Loucy (cell line): ENCODE measurements around the gene TPCN2.
"Not testable (repeated sequence)": the region's sequence is repeated elsewhere in the genome, so short reads cannot be mapped to it uniquely, and the experiment has no call there.

ENCODE experiments used
- H2AFZ ChIP-seq: fragments of 200-600 bp; sonication (generic); 2 replicates; pipeline ENCODE4 v1.6.0; 2016; ENCODE audit warnings: antibody characterized with exemption, mild to moderate bottlenecking, low read length, moderate library complexity
- H3F3A ChIP-seq: fragments of 200-600 bp; 2 replicates; pipeline ENCODE4 v1.6.0; 2016; ENCODE audit warnings: antibody characterized with exemption, low read depth, mild to moderate bottlenecking
- H3K27me3 ChIP-seq: fragments of 200-600 bp; sonication (generic); 2 replicates; pipeline ENCODE4 v1.6.1; 2014; ENCODE audit warnings: low read length, mild to moderate bottlenecking; ENCODE audit not compliant: insufficient read depth, poor library complexity, severe bottlenecking
- H3K36me3 ChIP-seq: fragments of 200-600 bp; sonication (generic); 2 replicates; pipeline ENCODE4 v1.6.1; 2016; ENCODE audit warnings: low read length; ENCODE audit not compliant: insufficient read depth
- H3K4me1 ChIP-seq: fragments of 200-600 bp; sonication (generic); 2 replicates; pipeline ENCODE4 v1.5.1; 2014; ENCODE audit warnings: low read length, mild to moderate bottlenecking; ENCODE audit not compliant: insufficient read depth, poor library complexity, severe bottlenecking
- H3K4me2 ChIP-seq: fragments of 200-600 bp; sonication (generic); 2 replicates; pipeline ENCODE4 v1.6.0; 2014; ENCODE audit warnings: antibody characterized with exemption, low read length, low read depth, mild to moderate bottlenecking; ENCODE audit not compliant: poor library complexity, severe bottlenecking
- H3K4me3 ChIP-seq: fragments of 200-600 bp; sonication (generic); 2 replicates; pipeline ENCODE4 v1.5.1; 2014; ENCODE audit warnings: low read length, mild to moderate bottlenecking, mixed read lengths; ENCODE audit not compliant: poor library complexity, severe bottlenecking
- H3K79me2 ChIP-seq: fragments of 200-600 bp; sonication (generic); 2 replicates; pipeline ENCODE4 v1.6.1; 2014; ENCODE audit warnings: low read length; ENCODE audit not compliant: insufficient read depth
- H3K9ac ChIP-seq: fragments of 200-600 bp; sonication (generic); 2 replicates; pipeline ENCODE4 v1.6.0; 2014; ENCODE audit warnings: mild to moderate bottlenecking, low read depth, low read length, moderate library complexity; ENCODE audit not compliant: poor library complexity, severe bottlenecking
- H3K9me2 ChIP-seq: fragments of 200-600 bp; sonication (generic); replicated peaks from 2 replicates; pipeline ENCODE4 v1.6.1; 2016; ENCODE audit warnings: low read depth, low read length, mixed read lengths
- H3K9me3 ChIP-seq: fragments of 200-600 bp; sonication (generic); 2 replicates; pipeline ENCODE4 v1.6.1; 2014; ENCODE audit warnings: mild to moderate bottlenecking, antibody characterized with exemption, low read length, low read depth; ENCODE audit not compliant: insufficient read depth
- H4K20me1 ChIP-seq: fragments of 200-600 bp; sonication (generic); 2 replicates; pipeline ENCODE4 v1.6.0; 2014; ENCODE audit warnings: antibody characterized with exemption, low read length, mild to moderate bottlenecking; ENCODE audit not compliant: insufficient read depth, poor library complexity, severe bottlenecking
- CTCF ChIP-seq: fragments of 200-600 bp; sonication (generic); conservative IDR thresholded peaks from 2 replicates; pipeline ENCODE4 v1.5.1; 2014; ENCODE audit warnings: mild to moderate bottlenecking, antibody characterized with exemption, low read length
- EZH2phosphoT487 ChIP-seq: fragments of 200-600 bp; IDR thresholded peaks from 2 replicates; pipeline ENCODE4 v1.6.1; 2018; ENCODE audit warnings: antibody characterized with exemption, mild to moderate bottlenecking, moderate library complexity, borderline replicate concordance

The TPCN2 gene

GRCh38 chr11:69145050-69145380 is 96.3 kb downstream of the TPCN2 start:
- H3K9me3 ChIP-seq, result peaks cover 4% of the 10 kb centered on the region; the same call in 1 of the 2 replicates
- H3K4me2 ChIP-seq, result no peak overlapping the region
- H2AFZ ChIP-seq, result no peak overlapping the region
- H3K36me3 ChIP-seq, result no peaks in the 10 kb centered on the region
- H3K4me1 ChIP-seq, result no peaks in the 10 kb centered on the region
- TF ChIP-seq CTCF (no peak), EZH2phosphoT487 (no peak)
- no peaks in the 10 kb centered on the region for H3K9me2 ChIP-seq
- H3K27me3 ChIP-seq, result no peaks in the 10 kb centered on the region
- H3K4me3 ChIP-seq, result no peak overlapping the region
- no peak overlapping the region for H3K9ac ChIP-seq
- no peaks in the 10 kb centered on the region for H4K20me1 ChIP-seq
- no peaks in the 10 kb centered on the region for H3F3A ChIP-seq
- no peaks in the 10 kb centered on the region for H3K79me2 ChIP-seq

GRCh38 chr11:69148377-69148762 is 99.6 kb downstream of the TPCN2 start:
- H3K4me2 ChIP-seq, result no peak overlapping the region

GRCh38 chr11:69148806-69149205 is 100.1 kb downstream of the TPCN2 start:
- Histone ChIP-seq H3K9me2 (no peaks in the 10 kb centered on the region), H3K79me2 (no peaks in the 10 kb centered on the region), H2AFZ (no peak overlapping the region), H3K9me3 (peaks cover 4% of the 10 kb centered on the region; the same call in 1 of the 2 replicates), H3K9ac (no peak overlapping the region), H3K4me3 (no peak overlapping the region), H3F3A (no peaks in the 10 kb centered on the region), H3K4me1 (no peaks in the 10 kb centered on the region), H4K20me1 (no peaks in the 10 kb centered on the region), H3K4me2 (no peak overlapping the region), H3K27me3 (no peaks in the 10 kb centered on the region), H3K36me3 (no peaks in the 10 kb centered on the region)
- TF ChIP-seq EZH2phosphoT487 (no peak), CTCF (no peak)

More at GRCh38 chr11:69148377-69148762, 99.6 kb downstream of the TPCN2 start:
- H3K9me3 ChIP-seq, result peaks cover 4% of the 10 kb centered on the region; the same call in 1 of the 2 replicates
- no peaks in the 10 kb centered on the region for H3F3A ChIP-seq
- no peaks in the 10 kb centered on the region for H3K79me2 ChIP-seq
- H3K36me3 ChIP-seq, result no peaks in the 10 kb centered on the region
- H3K27me3 ChIP-seq, result no peaks in the 10 kb centered on the region
- TF ChIP-seq CTCF (no peak), EZH2phosphoT487 (no peak)
- no peak overlapping the region for H3K9ac ChIP-seq
- H2AFZ ChIP-seq, result no peak overlapping the region
- H4K20me1 ChIP-seq, result no peaks in the 10 kb centered on the region
- no peaks in the 10 kb centered on the region for H3K4me1 ChIP-seq
- H3K9me2 ChIP-seq, result no peaks in the 10 kb centered on the region
- H3K4me3 ChIP-seq, result no peak overlapping the region

- H3K36me3 ChIP-seq, H3K9me2 ChIP-seq, H3F3A ChIP-seq, H3K4me1 ChIP-seq, H4K20me1 ChIP-seq, H2AFZ ChIP-seq, H3K9me3 ChIP-seq, H3K79me2 ChIP-seq, H3K4me2 ChIP-seq, H3K4me3 ChIP-seq, H3K27me3 ChIP-seq, H3K9ac ChIP-seq: not testable (repeated sequence)
Measured at GRCh38 chr11:69149338-69150045, 100.8 kb downstream of the TPCN2 start.
